Transverse colon (tissue), 4 donors: ENCODE data around the gene KRTAP9-6. TPM values are rescaled to one million over a fixed set of nuclear protein-coding genes. Genes with fewer than 3 reads are reported as not detected.
"Not testable (repeated sequence)": the region's sequence is repeated elsewhere in the genome, so short reads cannot be mapped to it uniquely, and the experiment has no call there.

Experiments used
- DNase-seq: peaks from one replicate; pipeline ENCODE4 v3.0.0-alpha.2; 2019
- H3K27ac ChIP-seq, 4 donors: fragments of 200-600 bp; sonication (generic); 2 replicates each; pipeline ENCODE4 v1.5.1; 2016 to 2018; ENCODE audit warnings: inconsistent platforms in 4 of 4
- H3K27me3 ChIP-seq: fragments of 200-600 bp; sonication (generic); 2 replicates; pipeline ENCODE4 v1.5.1; 2017; ENCODE audit warnings: inconsistent platforms
- H3K36me3 ChIP-seq, 4 donors: fragments of 200-600 bp; sonication (generic); 2 replicates each; pipeline ENCODE4 v1.5.1; 2017 to 2019; ENCODE audit warnings: inconsistent platforms in 4 of 4
- H3K4me1 ChIP-seq, 4 donors: fragments of 200-600 bp; sonication (generic); 2 replicates each; pipeline ENCODE4 v1.5.1; 2017 to 2020; ENCODE audit warnings: inconsistent platforms in 4 of 4
- H3K4me3 ChIP-seq, 4 donors: fragments of 200-600 bp; sonication (generic); 1 replicate in 1 of 4; 2 replicates in 3 of 4; pipeline versions ENCODE4 v1.5.1 to v1.6.1; 2017 to 2019; ENCODE audit warnings: inconsistent platforms in 4 of 4
- H3K9me3 ChIP-seq, 2 donors: fragments of 200-600 bp; sonication (generic); 2 replicates each; pipeline ENCODE4 v1.5.1; 2017 to 2019; ENCODE audit warnings: inconsistent platforms in 2 of 2
- CTCF ChIP-seq, 5 experiments: fragments of 200-600 bp in 3 of 5; fragments of 450-650 bp in 2 of 5; sonication (generic) in 3 of 5; IDR thresholded peaks; 1 replicate in 2 of 5; 2 replicates in 3 of 5; pipeline ENCODE4 v1.5.1; 2016 to 2017; ENCODE audit warnings: antibody characterized with exemption in 5 of 5, inconsistent platforms in 3 of 5, mild to moderate bottlenecking in 2 of 5, moderate library complexity in 1 of 5
- EP300 ChIP-seq: sonication (generic); formaldehyde crosslinking; IDR thresholded peaks from one replicate; pipeline ENCODE4 v1.6.1; 2017; ENCODE audit warnings: antibody characterized with exemption, low read depth
- POLR2A ChIP-seq: fragments of 450-650 bp; IDR thresholded peaks from one replicate; pipeline ENCODE4 v1.6.1; 2016; ENCODE audit warnings: antibody characterized with exemption, mild to moderate bottlenecking, moderate library complexity
- POLR2AphosphoS5 ChIP-seq, 3 donors: sonication (generic); formaldehyde crosslinking; IDR thresholded peaks; one replicate each; pipeline ENCODE4 v1.6.1; 2016; ENCODE audit warnings: antibody characterized with exemption in 3 of 3
- WGBS, 2 donors: methylation state at CpG; one replicate each; pipeline ENCODE4 v1.1.5; 2018; ENCODE audit warnings: low coverage in 1 of 2; 5-methylcytosine and 5-hydroxymethylcytosine counted together
- in situ Hi-C, 4 donors: fragments of 200-750 bp; cut with MboI; loops; one replicate each; pipeline versions ENCODE4 v1.15.0 to v1.15.1; 2017; ENCODE audit warnings: low sequenced_read_pairs in 3 of 4, low pct_ligation_motif_present in 1 of 4, low pct_unique_long_range_greater_than_20kb in 1 of 4
- intact Hi-C: fragments of 100-400 bp; cut with DNase I; formaldehyde crosslinking; loops from one replicate; pipeline ENCODE4 v1.15.1; 2023; ENCODE audit warnings: low total_unique reads
- total RNA-seq, 4 donors: library from RNA; depleted of rRNA; stranded (reverse); fragments of >200 nt; gene quantifications; one replicate each; pipeline ENCODE4 v1.1.0, GENCODE V29; 2016

KRTAP9-6 gene
- total RNA-seq, 4 donors from 2014 or later, result not detected

DNA sequence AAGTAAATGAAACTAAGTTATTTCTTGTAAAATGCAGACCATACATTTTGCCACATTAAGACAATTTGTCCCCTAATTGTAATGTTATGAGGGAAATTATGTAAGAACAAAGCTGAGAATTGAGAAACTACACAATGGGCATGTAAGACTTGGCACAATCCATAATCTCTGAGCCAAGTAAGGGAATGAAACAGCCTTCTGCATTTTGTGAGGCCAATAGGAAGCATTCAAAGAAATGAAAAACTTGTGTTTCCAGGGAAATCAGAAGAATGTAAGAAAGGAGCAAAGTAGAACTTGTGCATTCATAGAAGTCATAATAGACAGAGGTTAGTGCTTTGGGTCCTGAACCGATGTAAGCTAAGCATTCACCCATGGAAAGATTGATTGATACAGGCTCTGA is 13.9 kb upstream of the KRTAP9-6 start:
- H3K27me3 ChIP-seq, result peaks cover 8% of the 10 kb centered on the region
- intact Hi-C loops, result no loop called here
- H3K4me3 ChIP-seq, result no peak overlapping the region
- H3K36me3 ChIP-seq, result no peaks in the 10 kb centered on the region
- no peak overlapping the region for H3K27ac ChIP-seq
- in situ Hi-C loops, result loop anchor here in 1 of 4 donors (25.0 kb wide), 1 partner anchor 111 kb away; the partner anchor contains the start of genes KRT33A and KRT33B
- WGBS, 2 donors, result 94 to 100% methylated on average over 1 of the region's 1 CpG
- no peak for DNase-seq
- TF ChIP-seq CTCF (IDR thresholded peaks at IDR 0.05), result no peak
- no peaks in the 10 kb centered on the region for H3K4me1 ChIP-seq
- H3K9me3 ChIP-seq, result no peaks in the 10 kb centered on the region

DNA sequence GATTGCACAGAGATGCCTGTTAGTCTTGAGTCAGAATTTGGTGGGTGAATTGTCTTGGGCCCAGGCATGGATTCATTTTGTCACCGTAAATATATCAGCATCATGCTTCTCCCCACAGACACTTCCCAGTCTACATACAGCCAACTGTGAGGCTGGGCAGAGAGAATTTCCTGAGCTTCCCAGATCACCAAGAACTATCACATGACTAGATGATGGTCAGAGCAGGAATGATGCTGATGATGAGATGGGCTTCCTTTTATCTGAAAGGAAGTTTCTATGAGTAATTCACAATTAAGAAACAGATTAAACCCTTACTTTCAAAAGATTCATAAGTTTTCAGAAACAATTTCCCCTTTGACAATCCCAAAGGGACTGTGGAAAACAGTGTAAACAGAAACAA is 10.3 kb upstream of the KRTAP9-6 start:
- H3K27me3 ChIP-seq, result peaks cover 29% of the 10 kb centered on the region
- no peak overlapping the region for H3K27ac ChIP-seq
- no peaks in the 10 kb centered on the region for H3K9me3 ChIP-seq
- in situ Hi-C loops (loop anchor here in 1 of 4 donors (25.0 kb wide), 1 partner anchor 107 kb away; the partner anchor contains the start of genes KRT33A and KRT33B), intact Hi-C loops (no loop called here)
- no peaks in the 10 kb centered on the region for H3K4me1 ChIP-seq
- 0 to 67% methylated on average over 1 of the region's 1 CpG for WGBS, 2 donors
- no peaks in the 10 kb centered on the region for H3K36me3 ChIP-seq
- no peak overlapping the region for H3K4me3 ChIP-seq
- no peak for DNase-seq
- no peak for TF ChIP-seq CTCF (IDR thresholded peaks at IDR 0.05)
- TF ChIP-seq EP300, result no peak
- TF ChIP-seq POLR2A, result no peak
- no peak for TF ChIP-seq POLR2AphosphoS5 (IDR thresholded peaks at IDR 0.05)

DNA sequence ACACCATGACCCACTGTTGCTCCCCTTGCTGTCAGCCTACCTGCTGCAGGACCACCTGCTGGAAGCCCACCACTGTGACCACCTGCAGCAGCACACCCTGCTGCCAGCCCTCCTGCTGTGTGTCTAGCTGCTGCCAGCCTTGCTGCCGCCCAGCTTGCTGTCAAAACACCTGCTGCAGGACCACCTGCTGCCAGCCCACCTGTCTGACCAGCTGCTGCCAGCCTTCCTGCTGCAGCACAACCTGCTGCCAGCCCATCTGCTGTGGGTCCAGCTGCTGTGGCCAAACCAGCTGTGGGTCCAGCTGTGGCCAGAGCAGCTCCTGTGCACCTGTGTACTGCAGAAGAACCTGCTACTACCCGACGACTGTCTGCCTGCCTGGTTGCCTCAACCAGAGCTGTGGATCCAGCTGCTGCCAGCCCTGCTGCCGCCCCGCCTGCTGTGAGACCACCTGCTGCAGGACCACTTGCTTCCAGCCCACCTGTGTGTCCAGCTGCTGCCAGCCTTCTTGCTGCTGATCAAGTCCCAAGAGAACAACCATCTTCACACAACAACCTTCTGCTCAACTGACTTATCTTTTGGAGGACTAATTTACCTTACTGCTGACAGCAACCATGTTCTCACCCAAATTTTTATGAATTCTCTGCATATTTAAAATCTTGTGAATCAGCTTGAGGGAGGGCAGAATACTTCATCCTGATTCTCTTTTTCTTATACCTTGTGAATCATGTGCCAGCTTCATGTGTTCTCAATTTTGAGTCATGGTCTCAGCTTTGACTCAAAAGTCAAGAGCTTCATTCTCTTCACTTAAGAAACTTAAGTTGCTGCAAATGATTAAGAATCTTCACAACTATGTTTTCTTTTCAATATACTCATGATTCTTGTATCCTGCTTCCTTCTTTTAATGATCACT is 9.5 kb upstream of the KRTAP9-6 start, which contains the start of gene KRTAP9-9:
KRTAP9-9 (plus strand) TSS at position 4 of the 910 bp plus-strand sequence.
- H3K4me1 ChIP-seq, H3K27ac ChIP-seq, H3K9me3 ChIP-seq, intact Hi-C loops, H3K36me3 ChIP-seq, H3K4me3 ChIP-seq, DNase-seq: not testable (repeated sequence)
- 79% methylated on average over 4 of the region's 5 CpGs; no CpG with 5 or more reads in 1 of the 2 donors for WGBS, 2 donors
- H3K27me3 ChIP-seq, result peaks cover 28% of the 10 kb centered on the region
- in situ Hi-C loops, result loop anchor here in 1 of 4 donors (25.0 kb wide), 1 partner anchor 107 kb away; the partner anchor contains the start of genes KRT33A and KRT33B

DNA sequence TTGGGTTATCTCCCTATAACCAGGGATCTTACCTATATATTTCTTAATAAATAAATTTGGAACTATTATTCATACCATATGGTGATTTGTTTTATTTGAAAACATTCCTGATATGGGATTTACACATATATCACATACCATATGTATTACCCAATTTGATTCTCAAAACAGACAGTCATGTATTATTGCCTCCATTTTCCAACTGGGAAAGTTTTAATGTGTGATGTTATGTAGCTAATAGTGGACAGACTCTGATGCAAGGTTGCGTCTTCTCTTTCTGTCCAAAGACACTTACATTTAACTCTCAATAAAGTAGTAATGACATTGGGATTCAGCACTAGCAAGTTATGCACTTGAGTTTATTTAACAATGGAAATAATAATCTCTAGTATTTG is 8.9 kb upstream of the KRTAP9-6 start:
- intact Hi-C loops, result no loop called here
- in situ Hi-C loops, result loop anchor here in 1 of 4 donors (25.0 kb wide), 1 partner anchor 106 kb away; the partner anchor contains the start of genes KRT33A and KRT33B
- no peaks in the 10 kb centered on the region for H3K36me3 ChIP-seq
- H3K27me3 ChIP-seq, result peaks cover 26% of the 10 kb centered on the region
- no peak for DNase-seq
- TF ChIP-seq CTCF (IDR thresholded peaks at IDR 0.05) (no peak), EP300 (no peak), POLR2A (no peak), POLR2AphosphoS5 (IDR thresholded peaks at IDR 0.05) (no peak)
- no peak overlapping the region for H3K27ac ChIP-seq
- H3K4me3 ChIP-seq, result no peak overlapping the region
- WGBS, 2 donors, result 80 to 94% methylated on average over 1 of the region's 1 CpG
- H3K9me3 ChIP-seq, result no peaks in the 10 kb centered on the region
- H3K4me1 ChIP-seq, result no peaks in the 10 kb centered on the region
